ENCODE data around the gene MRPL46.
"Not testable (repeated sequence)": the region's sequence is repeated elsewhere in the genome, so short reads cannot be mapped to it uniquely, and the experiment has no call there.

The MRPL46 gene

GRCh38 chr15:88477904-88478303, 10.7 kb upstream of the MRPL46 start:
- DNase-seq (ENCODE audit: low read depth), result no peak

DNA sequence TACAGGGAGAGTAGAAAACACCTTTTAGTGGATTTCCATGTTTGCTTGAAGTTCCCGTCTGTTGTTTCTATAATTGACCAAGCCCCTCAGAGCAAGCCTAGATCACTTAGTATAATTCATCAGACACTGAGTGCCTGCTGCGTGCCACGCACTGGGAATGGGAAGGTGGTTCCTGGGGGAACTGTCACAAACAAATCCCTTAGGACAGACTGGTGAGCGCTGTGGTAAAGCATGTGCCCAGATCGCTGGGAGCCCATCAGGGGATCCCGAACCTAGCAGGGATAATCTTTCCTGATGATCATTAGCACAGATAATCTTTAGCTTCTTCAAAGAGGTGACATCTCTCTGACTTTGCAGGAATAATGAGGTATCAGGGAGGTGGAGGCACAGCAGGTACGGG, 9.9 kb upstream of the MRPL46 start:
- no peak for DNase-seq (ENCODE audit: low read depth)

- peak; percentile 10 for DNase-seq (ENCODE audit: low read depth)
Observed at GRCh38 chr15:88476635-88477060, 9.5 kb upstream of the MRPL46 start.

GRCh38 chr15:88473661-88474293, 6.6 kb upstream of the MRPL46 start:
- not testable (repeated sequence) for DNase-seq (ENCODE audit: low read depth)

DNA sequence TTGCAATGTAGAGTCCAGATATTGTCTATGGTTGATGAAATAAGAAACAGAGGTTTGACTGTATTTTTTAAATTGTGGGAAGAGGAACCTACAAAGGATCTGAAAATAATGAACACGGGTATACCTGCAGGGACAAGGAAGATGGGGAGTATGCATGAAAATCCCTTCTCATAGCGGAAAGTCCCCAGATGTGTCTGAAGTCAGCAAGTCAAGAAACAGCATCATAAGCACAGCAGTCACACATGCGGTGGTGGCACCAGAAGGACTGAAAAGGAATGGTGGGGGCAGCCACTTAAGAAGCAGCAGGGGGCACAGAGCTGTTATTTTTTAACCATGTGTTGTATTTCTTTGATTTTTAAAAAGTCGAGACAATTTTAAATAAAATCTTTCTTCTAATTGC, 5.0 kb upstream of the MRPL46 start:
- DNase-seq (ENCODE audit: low read depth), result no peak

- DNase-seq (ENCODE audit: low read depth), result no peak
Observed at GRCh38 chr15:88470625-88471372, 3.6 kb upstream of the MRPL46 start.

DNA sequence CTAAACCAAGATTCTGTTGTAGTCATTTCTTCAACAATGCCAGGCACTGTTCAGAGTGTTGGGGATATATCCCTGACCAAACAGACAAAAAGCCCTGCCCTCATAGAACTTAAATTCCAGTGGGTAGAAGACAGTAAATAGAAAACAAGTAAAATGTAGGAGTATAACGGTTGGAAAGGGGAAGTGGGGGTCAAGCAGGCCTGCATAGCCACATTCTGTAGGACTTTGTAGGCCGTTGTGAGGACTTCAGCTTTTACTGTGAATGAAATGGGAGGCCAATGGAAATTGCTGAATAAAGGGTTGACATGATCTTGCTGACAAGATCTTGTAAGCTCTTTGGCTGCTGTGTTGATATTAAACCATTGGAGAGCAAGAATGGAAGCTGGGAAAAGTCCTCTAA, 2.1 kb upstream of the MRPL46 start:
- no peak for DNase-seq (ENCODE audit: low read depth)

- not testable (repeated sequence) for DNase-seq (ENCODE audit: low read depth)
Observed at GRCh38 chr15:88468721-88469120, 1.5 kb upstream of the MRPL46 start.

GRCh38 chr15:88467935-88468528, 844 bp upstream of the MRPL46 start:
- DNase-seq (ENCODE audit: low read depth), result no peak

GRCh38 chr15:88465633-88466224, 1.5 kb downstream of the MRPL46 start:
- DNase-seq (ENCODE audit: low read depth), result peak; percentile 17

DNA sequence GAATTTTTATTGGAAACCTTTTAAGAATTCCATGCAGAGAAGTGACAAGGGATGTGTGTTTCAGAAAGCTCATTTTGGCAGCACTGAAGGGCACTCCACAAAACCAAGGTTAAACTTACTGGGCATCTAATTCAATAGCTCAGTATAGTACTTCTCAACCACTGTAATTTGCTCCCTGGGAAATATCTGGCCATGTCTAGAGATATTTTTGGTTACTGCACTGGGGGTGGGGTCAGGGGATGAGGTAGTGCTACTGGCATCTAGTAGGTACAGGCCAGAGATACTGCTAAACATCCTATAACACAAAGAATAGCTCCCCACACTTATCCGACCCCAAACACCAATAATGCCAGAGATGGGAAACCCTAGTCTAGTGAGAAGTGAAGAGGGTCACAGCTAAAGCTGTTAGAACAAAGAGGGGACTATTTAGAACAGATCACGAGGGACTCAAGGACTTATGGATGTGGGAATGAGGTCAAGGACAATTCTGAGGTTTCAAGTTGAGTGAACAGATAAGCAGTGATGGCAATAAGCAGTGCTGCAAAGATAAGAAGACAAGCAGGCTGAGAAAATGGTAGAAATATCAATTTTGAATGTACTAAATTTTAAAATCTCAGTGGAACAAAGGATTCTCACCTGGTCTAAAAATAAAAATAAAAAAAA, 3.2 kb downstream of the MRPL46 start:
- no peak for DNase-seq (ENCODE audit: low read depth)

- no peak for DNase-seq (ENCODE audit: low read depth)
Observed at GRCh38 chr15:88456733-88457132, 10.5 kb downstream of the MRPL46 start.

DNA sequence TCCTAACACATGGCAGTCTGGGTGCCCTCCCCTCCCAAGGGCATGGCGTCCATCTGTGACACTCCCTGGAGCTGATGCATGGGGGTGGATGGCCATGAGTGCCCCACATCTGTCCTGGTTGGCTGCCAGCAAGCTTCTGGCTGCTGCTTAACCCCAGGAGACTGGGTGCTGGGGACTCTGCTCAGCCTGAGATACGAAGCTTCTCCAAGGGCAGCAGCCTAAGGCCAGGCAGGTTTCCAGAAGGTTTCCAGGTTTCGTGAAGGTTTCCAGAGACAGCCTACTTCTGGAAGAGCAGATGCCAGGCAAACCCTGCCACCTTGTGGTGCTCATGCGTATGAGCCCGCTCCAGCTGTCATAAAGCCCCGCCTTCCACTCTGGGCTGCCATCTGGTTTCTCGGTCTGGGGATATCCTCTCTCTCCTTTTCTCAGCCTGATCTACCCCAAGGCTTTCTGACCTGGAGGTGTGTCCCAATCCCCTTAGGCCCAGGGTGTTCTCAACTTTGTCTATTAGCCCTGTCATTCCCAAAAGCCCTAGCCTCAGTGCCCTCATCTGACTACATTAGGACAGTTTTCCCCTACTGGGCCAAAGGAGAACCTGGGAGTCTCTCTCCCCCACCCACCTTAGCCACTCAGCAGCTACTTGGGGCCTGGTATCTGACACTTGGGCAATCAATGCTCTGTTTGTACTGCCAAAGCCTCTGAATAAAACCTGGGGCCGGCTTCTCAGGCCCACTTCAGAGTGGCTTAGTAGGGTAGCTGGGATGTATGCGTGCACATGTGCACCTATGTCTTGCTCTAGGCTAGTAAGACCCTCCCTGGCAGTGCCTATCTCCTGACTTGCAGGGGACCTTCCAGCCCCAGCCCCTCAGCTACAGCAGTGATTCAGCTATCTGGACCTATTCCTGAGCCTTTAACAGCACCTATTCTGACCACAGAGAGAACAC, 12.0 kb downstream of the MRPL46 start:
- no peak for DNase-seq (ENCODE audit: low read depth)

GRCh38 chr15:88454236-88454635, 13.0 kb downstream of the MRPL46 start:
- DNase-seq (ENCODE audit: low read depth), result no peak

GRCh38 chr15:88453651-88454050, 13.5 kb downstream of the MRPL46 start:
- DNase-seq (ENCODE audit: low read depth), result no peak

GRCh38 chr15:88450125-88450798, 16.9 kb downstream of the MRPL46 start:
- peak; percentile 36 for DNase-seq (ENCODE audit: low read depth)

GRCh38 chr15:88449581-88449980, 17.6 kb downstream of the MRPL46 start:
- DNase-seq (ENCODE audit: low read depth), result no peak

DNA sequence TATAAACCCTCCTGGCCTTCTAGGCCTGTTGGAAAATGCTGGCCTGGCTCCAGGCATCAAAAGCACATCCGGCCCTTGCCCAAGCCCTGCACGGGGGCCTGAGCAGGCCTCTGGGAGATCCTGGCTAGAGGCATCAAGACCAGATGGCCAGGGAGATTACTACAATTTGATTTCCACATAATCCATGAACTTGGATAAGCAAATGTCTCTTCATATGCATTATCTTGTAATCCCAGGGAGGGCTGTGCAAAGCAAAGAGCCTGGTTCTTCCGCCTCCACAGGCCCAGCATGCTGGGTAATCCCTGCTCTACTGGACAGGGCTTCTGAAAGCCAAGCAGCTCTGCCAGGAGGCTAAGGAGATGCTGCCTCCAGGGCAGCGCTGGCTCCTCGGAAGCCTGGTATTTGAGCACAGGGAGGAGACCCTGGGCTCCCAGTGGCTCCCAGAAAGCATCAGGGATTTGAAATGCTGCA, 18.2 kb downstream of the MRPL46 start:
- no peak for DNase-seq (ENCODE audit: low read depth)

DNA sequence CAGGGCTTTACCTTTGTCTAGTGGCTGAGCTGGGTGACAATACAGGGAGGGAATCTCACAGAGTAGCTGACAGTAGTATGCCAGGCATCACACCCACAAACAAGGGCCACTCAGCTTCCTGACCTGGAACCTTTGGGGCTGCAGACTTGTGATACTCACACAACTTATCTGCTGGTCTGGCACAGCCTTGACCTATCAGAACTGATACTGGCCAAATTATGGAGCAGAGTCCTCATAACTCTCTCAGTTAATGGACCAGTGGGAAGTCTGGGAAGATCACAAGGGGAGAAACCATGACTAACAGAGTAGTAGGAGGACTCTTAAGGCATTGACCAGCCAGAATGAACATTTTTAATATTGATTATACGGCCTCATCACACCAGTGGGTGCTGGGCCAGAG, 19.4 kb downstream of the MRPL46 start:
- DNase-seq (ENCODE audit: low read depth), result no peak

GRCh38 chr15:88447206-88447605, 20.0 kb downstream of the MRPL46 start:
- DNase-seq (ENCODE audit: low read depth), result no peak

All from GM04504 (cell line).